ENCODE measurements around the gene POU5F2. TPM values are rescaled to one million over a fixed set of nuclear protein-coding genes. Genes with fewer than 3 reads are reported as not detected.

POU5F2 gene, protein sequence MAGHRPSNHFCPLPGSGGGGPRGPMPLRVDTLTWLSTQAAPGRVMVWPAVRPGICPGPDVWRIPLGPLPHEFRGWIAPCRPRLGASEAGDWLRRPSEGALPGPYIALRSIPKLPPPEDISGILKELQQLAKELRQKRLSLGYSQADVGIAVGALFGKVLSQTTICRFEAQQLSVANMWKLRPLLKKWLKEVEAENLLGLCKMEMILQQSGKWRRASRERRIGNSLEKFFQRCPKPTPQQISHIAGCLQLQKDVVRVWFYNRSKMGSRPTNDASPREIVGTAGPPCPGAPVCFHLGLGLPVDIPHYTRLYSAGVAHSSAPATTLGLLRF
- total RNA-seq: 1 to 10 TPM; 3.0 to 6.5 (median 3.4) TPM

DNA sequence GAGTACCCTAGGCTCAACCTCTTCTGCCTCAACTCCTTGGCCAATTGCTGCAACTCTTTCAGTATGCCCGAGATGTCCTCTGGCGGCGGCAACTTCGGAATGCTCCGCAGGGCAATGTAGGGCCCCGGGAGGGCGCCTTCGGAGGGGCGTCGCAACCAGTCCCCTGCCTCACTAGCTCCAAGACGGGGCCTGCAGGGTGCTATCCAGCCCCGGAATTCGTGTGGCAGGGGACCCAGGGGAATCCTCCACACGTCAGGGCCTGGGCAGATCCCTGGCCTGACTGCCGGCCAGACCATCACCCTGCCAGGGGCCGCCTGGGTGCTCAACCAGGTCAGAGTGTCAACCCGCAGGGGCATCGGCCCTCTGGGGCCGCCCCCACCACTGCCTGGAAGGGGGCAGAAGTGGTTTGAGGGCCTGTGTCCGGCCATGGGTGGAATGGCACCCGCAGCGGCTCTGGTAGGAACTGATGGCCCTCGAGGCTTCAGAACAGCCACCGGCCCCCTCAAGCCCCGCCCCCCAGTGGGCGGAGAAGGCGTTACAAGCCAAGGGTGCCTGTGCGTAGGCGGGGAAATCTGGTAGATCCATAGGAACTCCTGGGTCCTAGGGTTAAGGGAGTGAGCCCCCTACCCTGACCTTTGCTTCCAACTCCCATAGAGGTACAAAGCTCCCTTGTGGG is at the start of gene POU5F2:
TSS of gene POU5F2 (minus strand) at position 465 of the 676 bp plus-strand sequence. CDS start at position 428, 37 bp downstream.
- ATAC-seq (ENCODE audit: low FRiP score) (no peak), DNase-seq (ENCODE audit: low spot score) (no peak)
- TF ChIP-seq, protein P1, sequence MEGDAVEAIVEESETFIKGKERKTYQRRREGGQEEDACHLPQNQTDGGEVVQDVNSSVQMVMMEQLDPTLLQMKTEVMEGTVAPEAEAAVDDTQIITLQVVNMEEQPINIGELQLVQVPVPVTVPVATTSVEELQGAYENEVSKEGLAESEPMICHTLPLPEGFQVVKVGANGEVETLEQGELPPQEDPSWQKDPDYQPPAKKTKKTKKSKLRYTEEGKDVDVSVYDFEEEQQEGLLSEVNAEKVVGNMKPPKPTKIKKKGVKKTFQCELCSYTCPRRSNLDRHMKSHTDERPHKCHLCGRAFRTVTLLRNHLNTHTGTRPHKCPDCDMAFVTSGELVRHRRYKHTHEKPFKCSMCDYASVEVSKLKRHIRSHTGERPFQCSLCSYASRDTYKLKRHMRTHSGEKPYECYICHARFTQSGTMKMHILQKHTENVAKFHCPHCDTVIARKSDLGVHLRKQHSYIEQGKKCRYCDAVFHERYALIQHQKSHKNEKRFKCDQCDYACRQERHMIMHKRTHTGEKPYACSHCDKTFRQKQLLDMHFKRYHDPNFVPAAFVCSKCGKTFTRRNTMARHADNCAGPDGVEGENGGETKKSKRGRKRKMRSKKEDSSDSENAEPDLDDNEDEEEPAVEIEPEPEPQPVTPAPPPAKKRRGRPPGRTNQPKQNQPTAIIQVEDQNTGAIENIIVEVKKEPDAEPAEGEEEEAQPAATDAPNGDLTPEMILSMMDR (IDR thresholded peaks at IDR 0.05): no peak

DNA sequence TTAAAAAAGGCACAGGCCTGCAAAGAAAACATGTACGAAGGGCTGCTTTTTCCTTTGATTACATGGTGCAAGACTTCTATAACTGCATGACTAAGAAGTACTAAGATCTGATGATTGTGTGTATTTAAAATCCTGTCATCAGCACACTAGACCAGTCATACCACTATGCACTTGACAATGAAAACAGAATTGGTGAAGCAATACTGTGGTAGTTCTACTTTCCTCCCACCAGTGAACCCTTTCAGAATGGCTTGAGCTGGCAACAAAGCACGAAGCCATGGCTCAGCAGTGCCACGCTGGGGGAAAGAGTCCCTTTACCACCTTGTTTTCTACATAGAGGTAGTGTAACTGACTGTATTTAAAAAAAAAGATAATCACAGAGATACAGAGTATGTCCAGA is 49.0 kb upstream of the POU5F2 start:
- no peak for DNase-seq (ENCODE audit: low spot score)
- TF ChIP-seq, protein P1 (IDR thresholded peaks at IDR 0.05): no peak
- no peak for ATAC-seq (ENCODE audit: low FRiP score)

DNA sequence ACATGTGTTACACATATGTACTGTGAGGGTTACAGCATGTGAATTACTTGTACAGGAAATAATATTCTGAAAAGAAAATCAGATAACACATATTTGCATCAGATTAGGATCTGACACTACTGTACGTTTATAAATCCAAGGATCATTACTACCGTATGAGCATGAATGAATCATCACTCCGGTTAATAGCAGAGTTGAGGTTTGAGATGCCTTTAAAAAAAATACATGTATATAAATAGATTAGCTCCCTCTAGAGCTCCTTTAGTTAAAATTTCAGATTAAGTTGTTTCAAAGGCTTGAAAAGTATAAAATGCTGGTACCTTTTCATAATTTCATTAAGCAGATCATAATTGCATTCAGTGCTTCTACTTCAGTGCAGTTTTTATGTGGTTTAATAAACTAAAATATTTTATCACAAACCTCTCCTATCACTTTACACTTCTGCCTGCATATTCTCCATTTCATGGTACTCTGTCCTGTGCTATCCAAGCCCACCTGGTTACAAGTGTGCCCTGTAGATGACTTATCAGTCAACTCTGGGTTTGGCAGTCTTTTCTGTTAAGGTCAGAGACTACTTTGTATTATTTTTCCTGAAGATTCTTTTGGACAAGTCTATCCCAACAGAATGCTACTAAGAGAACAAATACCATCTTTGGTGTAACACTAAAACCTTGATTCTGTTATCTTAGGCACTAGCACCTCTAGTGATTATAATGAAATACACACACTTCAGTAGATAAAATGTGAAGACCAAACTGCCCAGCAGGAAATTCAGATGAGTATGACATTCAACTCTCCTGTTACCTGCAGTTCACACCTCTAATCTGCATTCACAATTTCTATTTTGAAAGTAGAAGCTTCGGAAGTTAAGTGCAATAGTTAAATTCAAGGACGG is 48.0 kb upstream of the POU5F2 start:
- TF ChIP-seq, protein P1 (IDR thresholded peaks at IDR 0.05): no peak
- no peak for DNase-seq (ENCODE audit: low spot score)
- no peak for ATAC-seq (ENCODE audit: low FRiP score)

DNA sequence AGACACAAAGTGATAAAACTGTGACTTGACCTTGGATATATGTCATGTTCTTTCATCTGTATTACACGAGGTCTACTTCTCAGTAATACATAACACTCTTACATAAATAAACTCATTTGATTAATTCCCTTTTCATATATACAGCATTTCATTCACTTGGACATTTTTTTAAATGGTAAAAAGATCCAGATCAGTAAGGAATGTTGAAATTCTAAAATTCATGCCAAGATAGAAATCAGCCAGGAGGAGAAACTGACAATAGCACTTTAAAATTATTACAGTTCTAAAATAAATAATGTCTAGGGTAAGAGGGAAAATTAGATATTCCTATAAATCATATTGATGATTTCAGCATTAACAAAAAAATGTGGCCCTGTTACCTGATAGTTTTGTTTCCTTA is 46.2 kb upstream of the POU5F2 start:
- TF ChIP-seq, protein P1 (IDR thresholded peaks at IDR 0.05): no peak
- ATAC-seq (ENCODE audit: low FRiP score) (no peak), DNase-seq (ENCODE audit: low spot score) (no peak)

DNA sequence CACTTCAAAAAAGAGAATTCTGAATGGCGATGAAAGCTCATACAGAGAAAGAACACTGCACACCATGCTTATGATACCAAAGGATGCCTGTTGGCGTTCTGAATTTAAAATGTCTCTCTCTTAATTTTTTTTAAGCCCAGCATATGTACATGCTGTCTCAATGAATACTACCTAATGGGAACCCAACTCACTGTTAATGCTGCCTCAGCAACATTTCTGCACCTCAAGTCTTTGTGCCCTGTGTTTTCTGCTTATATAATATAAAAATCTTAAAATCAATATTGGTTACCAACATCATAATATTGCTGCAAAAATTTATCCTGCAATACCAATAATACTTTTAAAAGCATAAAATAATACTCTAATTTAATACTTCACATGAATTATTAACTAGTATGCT is 44.1 kb upstream of the POU5F2 start:
- DNase-seq (ENCODE audit: low spot score) (no peak), ATAC-seq (ENCODE audit: low FRiP score) (no peak)
- TF ChIP-seq, protein P1 (IDR thresholded peaks at IDR 0.05): no peak

DNA sequence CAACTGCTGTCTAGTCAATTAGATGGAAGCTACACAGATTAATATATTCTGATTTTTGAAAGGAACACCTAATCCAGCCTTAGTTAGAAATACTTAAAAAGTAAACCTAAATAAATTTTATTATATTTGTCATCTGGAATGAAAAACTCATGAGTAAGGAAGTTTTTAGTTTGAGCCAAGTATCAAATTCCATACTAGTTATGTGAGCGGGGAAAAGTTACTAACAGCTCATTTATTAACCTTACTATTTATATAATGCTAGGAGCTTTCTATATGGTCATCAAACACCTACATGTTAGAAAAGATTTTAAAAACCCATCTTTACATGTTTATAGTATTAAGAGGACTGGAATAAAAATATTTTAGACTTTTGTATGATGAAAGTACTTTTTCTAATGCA is 41.6 kb upstream of the POU5F2 start:
- TF ChIP-seq, protein P1 (IDR thresholded peaks at IDR 0.05): no peak
- ATAC-seq (ENCODE audit: low FRiP score) (no peak), DNase-seq (ENCODE audit: low spot score) (no peak)

All from omental fat pad (tissue), 4 donors.